Measurements from ENCODE around the gene UBB.

UBB gene

DNA sequence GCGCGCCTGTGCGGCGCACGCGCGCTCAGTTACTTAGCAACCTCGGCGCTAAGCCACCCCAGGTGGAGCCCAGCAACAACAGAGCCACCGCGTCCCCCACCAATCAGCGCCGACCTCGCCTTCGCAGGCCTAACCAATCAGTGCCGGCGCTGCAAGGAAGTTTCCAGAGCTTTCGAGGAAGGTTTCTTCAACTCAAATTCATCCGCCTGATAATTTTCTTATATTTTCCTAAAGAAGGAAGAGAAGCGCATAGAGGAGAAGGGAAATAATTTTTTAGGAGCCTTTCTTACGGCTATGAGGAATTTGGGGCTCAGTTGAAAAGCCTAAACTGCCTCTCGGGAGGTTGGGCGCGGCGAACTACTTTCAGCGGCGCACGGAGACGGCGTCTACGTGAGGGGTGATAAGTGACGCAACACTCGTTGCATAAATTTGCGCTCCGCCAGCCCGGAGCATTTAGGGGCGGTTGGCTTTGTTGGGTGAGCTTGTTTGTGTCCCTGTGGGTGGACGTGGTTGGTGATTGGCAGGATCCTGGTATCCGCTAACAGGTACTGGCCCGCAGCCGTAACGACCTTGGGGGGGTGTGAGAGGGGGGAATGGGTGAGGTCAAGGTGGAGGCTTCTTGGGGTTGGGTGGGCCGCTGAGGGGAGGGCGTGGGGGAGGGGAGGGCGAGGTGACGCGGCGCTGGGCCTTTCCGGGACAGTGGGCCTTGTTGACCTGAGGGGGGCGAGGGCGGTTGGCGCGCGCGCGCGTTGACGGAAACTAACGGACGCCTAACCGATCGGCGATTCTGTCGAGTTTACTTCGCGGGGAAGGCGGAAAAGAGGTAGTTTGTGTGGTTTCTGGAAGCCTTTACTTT, at the start of gene UBB:
Gene UBB (plus strand): TSS at position 452 of the 856 bp plus-strand sequence. CDS start 817 bp downstream, outside the sequence.
- DNase-seq = peak; percentile 91

DNA sequence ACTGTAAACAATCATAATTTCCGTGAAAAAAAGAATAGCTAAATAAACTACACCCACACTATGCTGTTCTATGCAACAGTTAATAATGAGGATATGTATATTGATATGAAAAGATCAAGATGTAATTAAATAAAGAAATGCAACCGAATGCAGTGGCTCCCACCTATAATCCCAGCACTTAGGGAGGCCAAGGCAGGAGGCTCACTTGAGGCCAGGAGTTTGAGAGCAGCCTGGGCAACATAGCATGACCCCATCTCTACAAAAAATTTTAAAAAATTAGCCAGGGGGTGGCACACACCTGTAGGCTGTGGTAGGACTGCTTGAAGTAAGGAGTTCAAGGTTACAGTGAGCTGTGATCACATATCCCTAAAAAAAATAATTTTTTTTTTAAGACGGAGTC, 42.5 kb upstream of the UBB start:
- DNase-seq = no peak

DNA sequence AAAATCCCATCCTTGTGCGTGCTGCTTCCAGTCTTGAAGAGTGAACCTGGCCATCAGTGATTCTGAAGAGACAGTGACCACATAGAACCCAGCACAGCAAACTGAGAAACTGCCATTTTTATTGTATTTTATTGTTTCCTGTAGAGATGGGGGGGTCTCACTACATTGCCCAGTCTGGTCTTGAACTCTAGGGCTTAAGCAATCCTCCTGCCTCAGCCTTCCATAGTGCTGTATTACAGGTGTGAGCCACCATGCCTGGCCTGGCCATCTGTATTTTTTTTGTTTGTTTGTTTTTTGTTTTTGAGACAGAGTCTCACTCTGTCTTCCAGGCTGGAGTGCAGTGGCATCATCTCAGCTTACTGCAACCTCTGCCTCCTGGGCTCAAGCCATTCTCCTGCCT, 41.5 kb upstream of the UBB start:
- DNase-seq = no peak

DNA sequence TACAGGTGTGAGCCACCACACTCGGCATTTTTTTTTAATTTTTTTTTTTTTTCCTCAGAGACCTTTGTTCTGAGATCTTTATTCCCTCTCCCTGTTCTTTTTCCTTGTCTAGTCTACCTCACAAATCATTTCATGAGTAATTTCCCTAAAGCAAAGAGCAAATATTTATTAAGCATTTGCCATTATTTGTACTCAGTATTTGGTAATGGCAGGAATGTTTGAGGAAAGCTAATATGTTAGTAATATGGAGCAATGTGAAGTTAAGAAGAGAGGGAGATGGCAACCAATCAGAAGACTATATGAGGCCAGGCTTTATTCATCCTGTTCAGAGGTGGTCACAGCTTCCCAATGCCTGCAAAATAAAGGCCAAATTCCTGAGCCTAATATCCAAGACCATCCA, 40.9 kb upstream of the UBB start:
- no peak for DNase-seq

DNA sequence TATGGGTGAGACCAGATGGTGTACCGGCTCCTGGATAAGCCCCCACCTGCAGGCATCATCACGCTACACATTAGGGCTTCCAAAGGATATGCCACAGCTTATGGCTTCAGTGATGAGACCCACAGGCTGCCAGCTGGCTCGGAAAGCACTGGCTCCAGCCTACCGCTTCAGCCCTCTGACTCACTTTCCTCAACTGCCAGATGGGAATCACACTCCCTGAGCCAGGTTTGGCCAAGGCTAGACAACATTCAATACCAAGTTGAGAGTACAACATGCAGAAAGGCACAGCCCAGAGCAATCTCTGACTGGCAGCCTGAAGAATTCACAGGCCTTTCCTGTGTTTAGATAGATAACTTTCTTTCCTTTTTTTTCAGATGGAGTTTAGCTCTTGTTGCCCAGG, 37.9 kb upstream of the UBB start:
- DNase-seq = no peak

DNA sequence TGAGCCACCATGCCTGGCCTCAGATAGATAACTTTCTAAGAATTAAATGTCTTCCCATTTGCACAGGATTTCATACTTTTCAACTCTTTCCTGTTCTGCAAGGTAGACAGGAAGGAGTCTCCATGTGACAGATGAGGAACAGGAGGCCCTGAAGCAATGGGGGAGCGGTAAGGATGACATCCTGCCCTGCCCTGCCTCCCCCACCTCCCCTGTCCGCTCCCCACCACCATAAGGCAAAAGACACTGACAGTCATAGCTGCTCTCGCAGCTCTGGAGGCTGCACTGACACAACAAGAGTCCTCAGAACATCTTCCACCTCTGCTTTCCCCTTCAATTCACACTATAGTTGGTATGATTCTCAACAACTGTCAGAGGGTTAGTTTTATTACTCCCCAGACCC, 37.3 kb upstream of the UBB start:
- DNase-seq = no peak

DNA sequence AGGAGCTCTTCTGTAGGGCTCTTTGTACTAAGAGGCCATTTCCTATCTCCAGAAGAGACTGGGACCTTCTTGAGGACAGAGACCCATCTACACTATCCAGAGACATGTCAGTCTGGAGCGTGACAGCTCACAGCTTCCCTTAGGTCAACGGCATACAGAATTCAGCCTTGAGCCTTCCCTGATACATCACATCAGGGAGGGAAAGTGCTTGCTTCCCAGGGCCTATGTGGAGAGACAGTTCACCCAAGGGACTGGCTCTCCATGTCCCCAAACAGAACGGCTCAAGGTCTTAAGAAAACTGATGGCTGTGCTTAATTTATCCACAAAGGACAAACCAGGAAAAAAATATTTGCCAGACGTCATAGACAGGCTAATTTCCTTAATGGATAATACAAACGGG, 35.3 kb upstream of the UBB start:
- DNase-seq = no peak

DNA sequence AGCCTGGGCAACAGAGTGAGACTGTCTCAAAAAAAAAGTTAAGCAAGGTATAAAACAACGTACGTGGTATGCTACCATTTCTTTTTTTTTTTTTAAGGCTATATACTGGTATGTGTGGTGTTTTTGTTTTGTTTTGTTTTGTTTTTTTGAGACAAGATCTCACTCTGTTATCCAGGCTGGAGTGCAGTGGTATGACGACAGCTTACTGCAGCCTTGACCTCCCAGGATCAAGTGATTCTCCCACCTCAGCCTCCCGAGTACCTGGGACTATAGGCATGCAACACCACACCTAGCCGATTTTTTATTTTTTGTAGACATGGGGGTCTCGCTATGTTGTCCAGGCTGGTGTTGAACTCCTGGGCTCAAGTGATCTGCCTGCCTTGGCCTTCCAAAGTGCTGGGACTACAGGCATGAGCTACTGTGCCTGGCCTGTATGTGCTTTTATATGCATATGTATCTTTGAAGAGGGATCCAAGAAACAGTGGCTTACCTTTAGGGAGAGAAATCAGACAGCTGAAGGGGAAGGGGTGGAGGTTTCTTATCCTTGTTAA, 34.1 kb upstream of the UBB start:
- no peak for DNase-seq

DNA sequence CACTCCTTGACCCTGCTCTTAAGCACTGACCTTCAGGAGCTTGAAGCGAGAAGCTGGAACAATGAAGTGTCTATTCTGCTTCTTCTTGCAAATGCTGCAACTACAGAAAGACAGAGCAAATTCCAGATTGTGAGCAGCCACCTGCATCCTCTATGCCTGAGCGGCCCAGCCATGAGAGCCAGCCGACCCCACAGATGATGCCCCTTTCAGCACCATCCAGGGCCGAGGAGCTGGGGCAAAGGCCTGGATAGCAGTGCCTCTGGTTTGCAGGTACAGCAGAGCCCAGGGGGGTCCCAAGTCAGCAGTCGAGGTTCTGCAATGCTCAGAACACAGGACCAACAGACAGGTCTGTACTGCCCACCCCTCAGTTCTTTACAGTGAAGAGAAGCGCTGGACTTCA, 32.3 kb upstream of the UBB start:
- DNase-seq = no peak

DNA sequence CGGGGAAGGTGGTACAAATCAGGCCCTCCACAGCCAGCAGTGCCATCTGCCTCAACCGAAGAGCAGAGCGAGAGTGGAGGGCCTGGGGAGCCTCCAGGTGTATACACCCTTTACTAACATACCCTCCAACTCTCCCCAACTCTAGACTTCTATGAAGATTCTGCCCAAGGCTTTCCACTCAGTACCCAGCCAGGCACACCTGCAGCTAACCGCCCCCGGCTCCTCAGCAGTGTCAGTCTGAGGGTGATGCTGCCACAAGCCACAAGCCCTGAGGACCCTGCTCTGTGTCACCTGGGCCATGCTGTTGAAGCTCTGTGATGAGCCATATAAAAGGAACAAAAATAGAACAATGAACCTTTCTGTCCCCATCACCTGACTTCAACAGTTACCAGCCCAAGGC, 31.5 kb upstream of the UBB start:
- no peak for DNase-seq

DNA sequence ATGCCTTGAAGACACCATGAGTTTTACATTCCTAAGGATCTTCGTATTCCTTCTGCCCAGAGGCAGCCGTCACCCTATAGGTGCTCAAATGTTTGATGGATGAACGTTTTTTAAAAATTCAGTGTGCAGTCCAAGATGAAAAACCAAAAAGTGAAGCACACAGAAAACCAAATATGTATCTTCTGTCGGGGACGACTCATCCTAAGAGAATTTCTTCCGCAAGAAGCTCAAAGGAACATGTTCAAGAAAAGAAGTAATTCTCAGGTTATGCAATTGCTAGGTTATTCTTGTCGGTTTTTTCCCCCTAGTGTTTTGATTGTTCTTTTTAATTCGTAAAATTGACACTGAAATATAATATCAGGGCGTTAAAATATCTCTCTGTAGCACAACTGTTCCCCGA, 29.1 kb upstream of the UBB start:
- no peak for DNase-seq

DNA sequence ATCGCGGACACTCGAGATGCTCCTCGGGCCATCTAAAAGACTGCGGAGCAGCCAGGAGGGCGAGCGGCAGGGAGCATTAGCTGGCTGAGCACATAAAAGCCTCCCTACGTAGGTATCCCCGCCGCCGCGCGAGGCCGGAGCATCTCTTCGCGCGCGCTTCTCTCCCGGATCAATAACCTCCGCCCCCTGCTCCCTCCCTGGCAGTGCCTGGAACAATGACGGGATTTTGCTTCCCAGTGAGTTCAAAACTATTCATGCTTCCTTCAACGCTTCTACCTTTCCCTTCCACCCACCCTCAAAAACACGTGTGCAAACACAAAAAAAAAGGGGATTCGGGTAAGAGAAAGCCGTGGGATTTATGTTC, 28.6 kb upstream of the UBB start:
- DNase-seq = peak; percentile 66

DNA sequence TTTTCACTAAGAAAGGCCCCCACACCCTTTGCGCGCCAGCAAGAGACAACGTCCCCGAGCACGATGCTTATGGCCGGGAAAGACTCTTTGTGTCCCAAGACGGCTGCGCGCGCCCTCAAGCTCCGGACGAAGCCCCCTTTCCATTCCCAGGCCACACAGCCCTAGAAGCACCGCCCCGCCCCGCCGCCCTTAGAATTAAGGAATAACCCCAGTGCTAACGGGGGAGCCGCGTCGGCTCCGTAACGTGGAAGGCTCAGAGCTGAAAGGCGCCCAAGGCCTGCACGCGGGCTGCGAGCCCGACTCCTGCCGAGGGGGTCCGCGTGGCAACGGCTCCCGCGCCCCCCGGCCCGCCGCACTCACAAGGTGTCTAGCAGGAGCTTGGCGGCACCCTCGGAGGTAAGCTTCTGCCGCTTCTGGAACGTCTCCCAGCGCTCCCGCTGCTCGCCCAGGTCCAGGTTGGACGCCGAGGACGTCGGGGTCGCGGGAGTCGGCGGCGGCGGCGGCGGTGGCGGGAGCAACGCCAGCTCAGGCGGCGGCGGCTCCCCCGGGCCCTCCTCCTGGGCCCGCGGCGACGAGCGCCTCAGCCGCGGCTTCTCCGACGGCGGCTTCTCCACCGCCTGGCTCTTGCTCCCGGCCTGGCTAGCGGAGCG, 28.1 kb upstream of the UBB start:
- peak; percentile 45 for DNase-seq

DNA sequence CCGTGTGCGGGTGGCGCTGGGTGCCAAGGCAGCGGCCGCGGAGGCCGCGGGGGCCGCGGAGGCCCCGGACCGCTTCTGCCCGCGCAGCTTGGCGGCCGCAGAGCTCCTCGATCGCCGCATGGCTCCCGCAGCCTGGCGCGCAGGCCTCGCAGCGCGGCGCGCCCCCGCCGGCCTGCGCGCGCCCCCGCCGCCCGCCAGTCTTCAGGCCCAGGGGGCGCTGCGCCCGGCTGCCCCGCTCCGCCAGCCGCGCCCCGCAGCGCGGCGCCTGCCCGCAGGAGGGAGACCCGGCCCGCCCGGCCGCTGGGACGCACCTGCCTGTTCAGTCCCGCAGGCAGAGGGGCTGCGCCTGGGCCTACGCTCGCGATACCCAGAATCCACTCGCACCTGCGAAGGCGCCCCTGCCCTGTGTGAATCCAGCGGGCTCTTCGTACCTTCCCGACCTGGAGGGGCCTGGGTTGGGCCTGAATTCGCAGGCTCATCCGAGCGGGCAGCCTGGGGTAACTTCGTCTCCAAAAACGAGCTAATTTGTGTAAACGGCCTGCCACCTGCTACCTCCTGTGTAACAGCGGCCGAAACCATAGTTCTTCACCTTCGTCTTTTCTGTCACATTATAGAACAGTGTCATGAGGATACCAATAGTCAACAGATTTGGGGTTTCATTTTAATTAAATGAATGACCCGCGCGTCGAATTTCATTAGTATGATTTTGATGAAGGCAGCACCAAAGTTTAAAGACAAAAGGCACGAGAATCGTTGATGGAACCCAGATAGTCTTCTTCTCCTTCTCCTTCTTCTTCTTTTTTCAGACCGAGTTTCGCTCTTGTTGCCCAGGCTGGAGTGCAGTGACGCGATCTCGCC, 27.3 kb upstream of the UBB start, which contains the start of gene CENPV:
Gene CENPV (minus strand): TSS at position 153 of the 858 bp plus-strand sequence. CDS start 33 bp downstream, at position 120.
- DNase-seq = peak; percentile 38

DNA sequence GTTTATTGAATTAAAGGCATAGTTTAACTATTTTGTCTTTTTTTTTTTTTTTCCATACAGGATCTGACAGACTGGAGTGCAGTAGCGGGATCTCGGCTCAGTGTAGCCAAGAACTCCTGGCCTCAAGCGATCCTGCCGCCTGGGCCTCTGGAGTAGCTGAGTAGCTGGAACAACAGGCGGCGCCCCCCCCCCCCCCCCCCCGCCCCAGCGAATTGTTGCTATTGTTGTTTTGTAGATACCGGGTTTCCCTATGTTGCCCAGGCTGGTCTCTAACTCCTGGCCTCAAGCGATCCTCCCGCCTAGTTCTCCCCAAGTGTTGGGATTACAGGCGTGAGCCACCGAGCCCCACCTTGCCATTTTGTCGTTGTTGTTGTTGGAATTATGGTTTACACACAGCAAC, 26.3 kb upstream of the UBB start:
- no peak for DNase-seq

DNA sequence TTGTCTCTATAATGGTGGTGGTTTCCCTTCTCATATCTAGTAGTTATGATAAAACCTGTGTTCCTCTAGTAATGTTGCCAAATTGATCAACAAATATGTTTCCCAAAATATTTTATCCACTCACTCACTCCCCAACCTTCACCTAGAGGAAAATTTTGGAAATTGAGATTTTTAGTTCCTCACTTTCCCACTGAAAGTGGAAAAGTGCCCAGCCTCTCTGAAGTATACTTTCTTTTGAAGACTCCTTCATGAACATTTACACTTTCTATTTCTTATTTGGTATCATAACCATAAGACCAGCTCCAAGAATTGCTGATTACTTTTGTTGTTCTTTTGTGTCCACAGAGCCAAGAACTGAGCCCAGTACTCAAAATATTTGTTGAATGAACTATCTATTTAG, 22.5 kb upstream of the UBB start:
- DNase-seq = no peak

DNA sequence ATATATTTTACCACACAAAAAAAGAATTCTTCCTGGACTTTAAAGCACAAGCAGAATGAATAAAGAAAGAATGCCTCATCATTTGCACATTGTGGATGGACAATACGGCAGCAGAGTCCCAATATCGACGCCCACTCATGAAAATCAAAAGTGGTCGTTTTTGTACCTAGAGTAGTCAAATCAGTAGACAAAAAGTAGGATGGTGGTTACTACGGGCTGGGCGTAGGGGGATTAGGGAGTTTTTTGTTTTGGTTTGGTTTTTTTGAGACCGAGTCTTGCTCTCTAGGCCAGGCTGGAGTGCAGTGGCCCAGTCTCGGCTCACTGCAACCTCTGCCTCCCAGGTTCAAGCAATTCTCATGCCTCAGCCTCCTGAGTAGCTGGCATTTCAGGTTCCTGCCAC, 19.0 kb upstream of the UBB start:
- no peak for DNase-seq

DNA sequence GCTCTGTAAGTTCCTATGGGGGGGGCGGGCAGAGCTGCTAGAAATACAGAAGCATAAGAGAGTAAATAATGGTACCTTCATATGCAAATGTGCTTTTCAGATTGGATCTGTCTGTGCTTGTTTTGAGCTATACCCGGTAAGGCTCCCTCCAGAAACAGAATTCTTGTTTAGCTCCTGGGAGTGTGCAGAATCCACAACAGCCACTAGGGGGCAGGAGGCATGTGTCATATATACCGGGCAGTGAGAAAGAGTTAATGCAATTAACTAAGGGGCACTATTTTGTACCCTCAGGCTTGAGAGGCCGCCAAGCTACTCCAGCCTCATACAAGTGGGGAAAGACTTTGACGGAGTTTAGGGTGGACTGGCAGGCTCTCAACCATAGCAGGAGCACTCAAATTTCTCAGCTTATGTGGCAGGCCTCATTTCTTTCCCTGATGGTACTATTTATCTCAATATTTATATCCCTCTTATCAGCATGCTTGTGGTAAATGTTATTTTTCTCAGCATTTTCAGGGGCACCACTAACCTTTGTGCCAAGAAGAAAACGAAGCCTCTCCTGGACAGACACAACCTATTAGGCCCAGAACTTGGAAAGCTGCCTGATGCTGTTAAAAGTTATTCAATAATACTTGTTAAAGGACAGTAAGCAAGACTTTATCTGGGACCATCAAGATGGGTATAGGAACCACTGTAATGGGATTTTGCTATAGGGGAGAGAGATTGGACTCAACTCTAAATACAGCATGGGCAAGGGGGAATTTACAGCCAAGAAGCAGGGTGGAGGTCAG, 16.9 kb upstream of the UBB start:
- peak; percentile 34 for DNase-seq

DNA sequence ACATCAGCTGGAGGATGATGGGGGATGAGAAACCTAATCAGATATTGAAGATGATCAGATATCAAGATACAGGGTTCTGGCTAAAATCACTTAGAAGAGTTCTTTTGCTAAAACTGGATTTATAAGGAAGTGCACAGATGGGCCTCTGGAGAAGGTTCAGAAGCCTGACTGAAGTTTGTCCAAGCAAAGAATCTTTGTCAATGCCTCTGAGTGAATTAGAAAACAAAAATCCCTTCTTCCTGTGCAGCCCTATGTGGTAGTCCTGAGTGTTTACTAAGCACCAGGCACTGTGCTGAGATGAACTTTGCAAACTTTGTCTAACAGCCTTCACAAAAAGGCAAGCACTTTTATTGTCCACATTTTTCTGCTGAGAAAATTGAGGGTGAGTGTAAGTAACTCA, 16.3 kb upstream of the UBB start:
- no peak for DNase-seq

DNA sequence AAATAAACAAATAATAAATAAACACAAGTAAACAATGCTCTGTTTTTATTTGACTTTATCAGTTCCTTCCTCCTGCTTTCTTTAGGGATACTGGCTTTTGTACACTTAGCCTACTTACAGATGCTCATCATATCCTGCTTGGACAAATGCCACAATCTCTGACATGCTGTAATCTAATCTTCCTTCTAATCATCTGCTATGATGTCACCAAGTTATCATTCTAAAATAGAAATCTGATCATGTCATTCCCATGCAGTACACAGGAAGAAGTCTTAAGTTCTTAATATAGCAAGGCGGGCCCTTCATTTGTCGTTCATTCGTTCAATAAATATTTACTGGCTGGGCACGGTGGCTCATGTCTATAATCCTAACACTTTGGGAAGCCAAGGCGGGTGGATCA, 9.1 kb upstream of the UBB start:
- no peak for DNase-seq

DNA sequence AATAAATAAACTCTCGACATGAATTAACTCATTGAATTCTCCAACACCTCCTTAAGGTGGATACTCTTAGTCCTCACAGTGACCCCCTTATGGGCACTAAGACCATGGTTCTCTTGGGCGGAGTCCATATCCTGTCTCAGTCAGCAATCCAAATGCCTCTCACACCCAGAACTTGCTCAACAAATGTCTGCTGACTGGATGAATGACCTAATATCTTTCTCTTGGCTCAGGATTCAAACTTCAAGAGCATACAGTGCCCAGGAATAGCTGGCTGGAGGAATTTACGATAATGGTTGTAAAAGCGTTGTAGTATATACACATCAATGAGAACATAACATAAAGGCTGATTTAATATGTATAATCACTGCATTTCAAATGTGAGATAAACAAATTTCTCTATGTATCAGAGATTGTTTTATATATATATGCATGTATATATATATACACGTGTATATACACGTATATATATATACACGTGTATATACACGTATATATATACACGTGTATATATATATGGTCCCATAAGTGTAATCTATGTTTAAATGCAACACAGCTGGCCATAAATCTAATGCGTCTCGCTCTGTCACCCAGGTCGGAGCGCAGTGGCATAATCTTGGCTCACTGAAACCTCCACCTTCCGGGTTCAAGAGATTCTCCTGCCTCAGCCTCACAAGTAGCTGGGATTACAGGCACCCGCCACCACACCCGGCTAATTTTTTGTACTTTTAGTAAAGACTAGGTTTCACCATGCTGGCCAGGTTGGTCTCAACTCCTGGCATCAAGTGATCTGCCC, 6.5 kb upstream of the UBB start:
- no peak for DNase-seq

DNA sequence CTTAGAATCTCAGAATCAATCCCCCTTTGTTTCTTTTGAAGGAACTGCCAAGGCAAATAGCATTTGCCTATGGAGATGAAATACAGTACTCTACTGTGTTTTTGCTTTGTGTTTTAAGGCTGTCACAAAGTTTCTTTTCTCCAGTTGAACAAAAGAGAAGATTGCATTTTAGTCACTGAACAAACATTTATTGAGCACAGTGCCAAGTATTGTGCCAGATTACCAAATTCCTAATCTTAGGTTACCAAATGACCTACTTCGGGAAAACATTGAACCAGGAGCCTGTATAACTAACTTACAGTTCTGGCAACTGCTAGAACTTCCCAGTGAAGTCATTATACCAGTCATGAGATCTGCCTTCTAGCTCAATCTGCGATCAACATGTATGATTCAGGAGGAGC, 3.0 kb upstream of the UBB start:
- no peak for DNase-seq
